GM12801 (cell line): ENCODE measurements around the gene UCP3.

Experiments
- TF ChIP-seq, protein P1 (sequence below): IDR thresholded peaks from one replicate; pipeline ENCODE4 v1.5.1; 2011; ENCODE audit warnings: control low read depth; ENCODE audit not compliant: insufficient read length; ENCODE audit errors: extremely low read depth

UCP3 gene

DNA sequence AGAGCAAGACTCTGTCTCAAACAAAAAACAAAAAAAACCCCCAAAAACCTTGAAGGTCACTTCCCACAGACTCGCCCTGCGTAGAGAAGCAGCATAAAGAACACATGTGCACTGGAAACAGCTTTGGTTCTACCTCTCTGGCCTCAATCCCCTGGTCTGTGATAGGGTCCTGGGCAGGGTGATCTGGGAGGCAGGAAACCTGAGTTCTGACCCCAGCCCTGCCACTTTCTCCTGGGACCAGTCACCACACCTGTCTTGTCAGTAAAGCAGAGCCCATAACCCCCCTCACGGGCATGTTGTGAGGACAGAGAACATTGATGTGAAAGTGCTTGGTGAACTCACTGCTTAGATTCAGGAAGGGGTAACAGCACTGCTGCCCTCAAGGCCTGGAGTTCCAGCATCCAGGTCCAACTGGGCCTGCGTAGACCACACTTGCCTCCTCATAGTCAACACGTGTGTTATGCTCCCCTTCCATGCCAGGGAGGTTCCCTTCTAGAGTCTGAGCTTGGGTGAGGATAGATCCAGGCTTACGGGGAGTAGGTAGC lies 37.6 kb downstream of the UCP3 start:
- TF ChIP-seq, protein P1, sequence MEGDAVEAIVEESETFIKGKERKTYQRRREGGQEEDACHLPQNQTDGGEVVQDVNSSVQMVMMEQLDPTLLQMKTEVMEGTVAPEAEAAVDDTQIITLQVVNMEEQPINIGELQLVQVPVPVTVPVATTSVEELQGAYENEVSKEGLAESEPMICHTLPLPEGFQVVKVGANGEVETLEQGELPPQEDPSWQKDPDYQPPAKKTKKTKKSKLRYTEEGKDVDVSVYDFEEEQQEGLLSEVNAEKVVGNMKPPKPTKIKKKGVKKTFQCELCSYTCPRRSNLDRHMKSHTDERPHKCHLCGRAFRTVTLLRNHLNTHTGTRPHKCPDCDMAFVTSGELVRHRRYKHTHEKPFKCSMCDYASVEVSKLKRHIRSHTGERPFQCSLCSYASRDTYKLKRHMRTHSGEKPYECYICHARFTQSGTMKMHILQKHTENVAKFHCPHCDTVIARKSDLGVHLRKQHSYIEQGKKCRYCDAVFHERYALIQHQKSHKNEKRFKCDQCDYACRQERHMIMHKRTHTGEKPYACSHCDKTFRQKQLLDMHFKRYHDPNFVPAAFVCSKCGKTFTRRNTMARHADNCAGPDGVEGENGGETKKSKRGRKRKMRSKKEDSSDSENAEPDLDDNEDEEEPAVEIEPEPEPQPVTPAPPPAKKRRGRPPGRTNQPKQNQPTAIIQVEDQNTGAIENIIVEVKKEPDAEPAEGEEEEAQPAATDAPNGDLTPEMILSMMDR = no peak

DNA sequence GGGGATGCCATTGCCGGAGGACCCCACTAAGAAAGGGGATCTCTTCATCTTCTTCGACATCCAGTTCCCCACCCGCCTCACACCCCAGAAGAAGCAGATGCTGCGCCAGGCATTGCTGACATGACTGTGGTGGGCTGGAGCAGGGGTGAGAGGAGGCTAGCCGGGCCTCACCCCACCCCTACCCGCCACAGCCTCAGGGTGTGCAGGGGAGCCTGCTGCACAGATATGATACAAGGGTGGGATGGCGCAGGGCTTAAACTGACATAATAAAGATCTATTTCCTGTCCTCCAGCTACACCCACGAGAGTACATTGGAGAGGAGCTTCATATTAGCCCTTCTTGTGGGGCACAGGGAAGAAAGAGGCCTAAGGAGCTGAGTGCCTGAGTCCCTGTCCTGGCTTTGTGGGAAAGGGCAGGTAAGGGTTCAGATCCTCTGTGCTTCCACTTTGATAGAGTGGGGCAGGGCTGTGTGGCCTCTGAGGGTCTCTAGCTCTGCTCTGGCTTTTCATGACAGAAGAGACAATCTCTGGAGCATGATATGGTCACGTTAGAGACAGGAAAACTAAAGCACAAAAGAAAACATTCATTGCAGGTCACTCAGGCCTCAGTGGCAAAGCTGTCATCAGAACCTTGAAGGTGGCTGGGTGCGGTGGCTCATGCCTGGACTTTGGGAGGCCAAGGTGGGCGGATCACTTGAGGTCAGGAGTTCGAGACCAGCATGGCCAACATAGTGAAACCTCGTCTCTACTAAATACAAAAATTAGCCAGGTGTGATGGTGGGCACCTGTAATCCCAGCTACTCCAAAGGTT lies 38.7 kb downstream of the UCP3 start:
- TF ChIP-seq, protein P1 = no peak

DNA sequence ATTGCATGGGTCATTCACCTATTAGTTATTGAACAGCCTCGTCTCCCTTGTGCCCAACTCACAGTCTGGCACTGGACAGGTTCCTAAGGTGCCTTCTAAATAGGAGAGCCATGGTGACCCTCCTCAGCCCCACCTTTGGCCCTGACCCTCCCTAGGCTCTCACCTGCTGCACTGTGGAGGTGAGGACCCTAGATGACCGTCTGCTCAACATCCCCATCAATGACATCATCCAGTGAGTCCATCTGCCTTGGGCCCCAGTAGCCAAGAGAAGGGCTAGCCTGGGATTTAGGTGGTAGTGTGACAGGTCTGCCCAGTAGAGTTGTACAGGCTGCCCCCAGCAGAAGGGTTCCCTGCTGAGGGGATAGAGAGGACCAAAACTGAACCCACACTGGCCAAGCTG lies 39.8 kb downstream of the UCP3 start:
- TF ChIP-seq, protein P1 = no peak

DNA sequence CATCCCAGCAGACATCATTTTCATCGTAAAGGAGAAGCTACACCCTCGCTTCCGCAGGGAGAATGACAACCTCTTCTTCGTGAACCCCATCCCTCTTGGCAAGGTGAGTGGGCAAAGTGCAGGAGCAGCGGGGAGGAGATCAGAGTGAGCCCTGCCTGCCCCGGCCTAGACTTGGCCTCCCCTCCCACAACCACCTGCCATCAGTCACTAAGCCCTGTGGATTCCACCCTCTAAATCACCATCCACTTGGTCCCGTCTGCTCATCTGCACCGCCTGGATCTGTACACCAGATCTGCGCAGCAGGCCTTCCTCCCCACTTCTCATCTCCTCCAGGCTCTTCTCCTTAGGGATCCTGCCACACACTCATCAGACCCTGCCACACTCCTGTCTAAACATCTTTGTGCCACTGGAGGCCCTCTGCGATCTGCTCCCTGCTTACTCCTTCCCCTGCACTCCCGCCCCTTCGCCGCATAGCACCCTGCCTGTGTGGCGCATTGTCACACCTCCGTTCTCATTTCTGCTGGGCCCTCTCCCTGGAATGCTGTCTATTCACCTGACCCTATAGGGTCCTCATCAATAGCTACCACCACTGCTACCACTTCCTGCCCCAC lies 40.4 kb downstream of the UCP3 start:
- TF ChIP-seq, protein P1 = no peak

DNA sequence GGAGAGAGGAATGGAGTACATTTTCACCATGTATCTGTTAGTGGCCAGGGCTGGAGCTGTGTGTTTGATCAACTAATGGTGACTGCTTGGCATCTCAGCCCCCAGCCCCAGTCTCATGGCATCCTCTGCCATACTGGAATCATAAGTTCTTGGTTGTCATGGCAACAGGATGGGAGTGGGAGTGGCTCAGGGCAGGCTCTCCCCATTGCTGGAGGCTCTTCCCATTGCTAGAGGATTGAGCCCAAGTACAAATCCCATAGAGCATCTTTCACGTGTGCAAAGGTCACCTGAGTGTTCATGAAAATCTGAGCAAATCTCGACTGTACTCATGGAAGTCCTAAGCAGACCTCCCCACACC lies 43.1 kb downstream of the UCP3 start:
- TF ChIP-seq, protein P1 = no peak

DNA sequence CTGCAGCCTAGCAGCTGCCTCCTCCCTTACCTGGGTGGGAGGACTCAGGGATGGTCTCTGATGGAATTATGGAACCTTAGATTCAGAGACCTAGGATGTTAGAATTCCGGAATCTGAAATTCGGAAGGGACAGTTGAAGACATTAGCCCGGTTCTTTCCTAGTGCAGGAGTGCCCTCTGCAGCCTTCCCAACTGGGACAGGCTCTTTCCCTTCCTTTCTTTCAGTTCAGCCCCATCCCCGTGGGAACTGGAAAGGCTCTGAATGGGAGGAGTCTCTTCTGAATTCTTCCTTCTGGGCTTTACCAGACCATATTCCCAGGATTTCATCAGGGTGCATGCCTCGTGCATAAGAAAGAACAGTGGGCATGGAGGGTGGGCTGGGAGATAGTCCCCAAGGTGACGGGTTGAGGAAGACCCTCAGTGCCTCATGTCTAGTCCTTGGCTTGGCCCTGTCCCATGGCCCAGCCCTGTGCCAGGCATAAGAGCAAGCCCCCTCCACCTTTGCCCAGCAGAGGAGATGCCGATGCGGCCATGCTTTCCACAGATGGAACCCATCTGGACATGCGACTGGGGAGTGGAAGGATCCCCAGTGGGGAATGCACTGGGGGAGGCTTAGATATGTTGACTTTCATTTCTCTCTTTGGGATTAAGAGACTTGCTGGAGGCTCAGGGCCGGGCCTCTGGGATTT lies 43.7 kb downstream of the UCP3 start:
- TF ChIP-seq, protein P1 = no peak

DNA sequence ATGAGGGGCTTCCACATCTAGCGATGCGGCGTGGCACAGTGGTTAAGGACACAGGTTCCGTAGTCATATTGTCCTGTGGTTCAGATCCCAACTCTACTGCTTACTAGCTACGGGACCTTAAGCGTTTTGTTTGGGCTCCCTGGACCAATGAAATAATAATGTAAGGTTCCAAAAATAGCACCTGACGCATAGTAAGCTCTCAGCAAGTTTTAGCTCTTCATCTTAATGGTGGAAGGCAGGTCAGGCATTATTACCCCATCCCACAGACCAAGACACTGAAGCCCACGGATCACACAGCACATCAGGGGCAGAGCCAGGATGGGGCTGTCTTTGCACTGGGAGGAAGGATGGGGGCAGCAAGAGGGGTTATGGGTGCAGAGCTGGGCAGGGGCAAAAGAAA lies 45.0 kb downstream of the UCP3 start:
- TF ChIP-seq, protein P1 = no peak
